GM18526 (cell line): ENCODE data around the gene GALNT18.

Experiments used
- POLR2A ChIP-seq: IDR thresholded peaks from 3 replicates; pipeline ENCODE4 v1.6.1; 2011; ENCODE audit not compliant: insufficient read length; ENCODE audit errors: extremely low read depth

The GALNT18 gene

DNA sequence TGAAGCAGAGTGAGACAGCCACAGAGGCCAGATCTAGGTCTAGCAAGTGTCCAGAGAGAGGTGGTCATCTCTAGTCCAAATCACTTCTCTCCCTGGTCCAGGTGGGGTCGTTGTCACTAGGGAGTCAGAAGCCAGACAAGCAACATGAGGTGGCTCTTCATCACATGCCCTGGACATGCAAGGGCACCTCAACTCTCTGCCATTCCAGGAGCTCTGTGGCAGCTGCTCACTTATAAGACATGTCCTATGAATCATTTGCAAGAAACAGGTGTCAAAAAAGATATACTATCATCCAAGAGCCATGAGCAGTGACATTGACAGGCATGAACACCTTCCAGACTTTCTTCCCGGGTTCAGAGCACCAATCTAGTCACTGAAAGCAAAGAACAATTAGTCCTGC is 130.8 kb downstream of the GALNT18 start:
- no peak for TF ChIP-seq POLR2A

DNA sequence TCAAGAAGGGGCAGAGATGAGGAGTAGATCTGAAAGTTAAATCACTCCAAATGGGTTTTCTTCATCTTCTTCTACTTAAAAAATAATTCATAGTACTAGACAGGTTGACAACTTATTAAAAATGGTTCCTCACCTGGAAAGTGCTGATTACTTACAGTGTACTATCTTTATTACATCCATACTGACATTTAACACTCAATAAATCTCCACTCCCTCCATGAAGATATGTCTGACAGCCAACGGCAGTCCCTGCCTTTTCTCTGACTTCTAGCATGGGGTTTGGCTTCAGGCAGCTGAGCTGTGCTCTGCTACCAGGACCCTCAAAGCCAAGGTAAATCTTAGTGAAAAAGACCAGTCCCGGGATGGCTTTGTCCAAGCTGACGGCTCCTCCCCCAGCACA is 135.4 kb downstream of the GALNT18 start:
- no peak for TF ChIP-seq POLR2A

DNA sequence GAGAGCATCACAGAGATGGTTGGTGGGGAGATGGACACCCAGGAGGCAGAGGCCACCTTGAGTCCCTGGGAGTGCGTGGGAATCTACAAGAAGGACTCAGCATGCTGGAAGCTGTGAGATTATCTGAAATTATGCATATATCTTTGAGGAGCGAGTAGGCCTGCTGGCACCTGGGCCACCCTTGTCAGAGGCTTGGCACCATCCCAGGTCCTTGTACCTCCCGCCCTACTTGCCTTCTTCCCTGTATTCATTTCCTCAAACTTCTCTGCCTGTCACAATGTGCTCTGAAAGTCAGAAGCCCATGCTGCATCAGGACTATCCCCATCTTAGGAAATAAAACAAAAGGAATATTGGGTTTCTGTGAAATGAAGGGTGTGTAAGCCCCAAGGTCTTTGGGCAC is 135.8 kb downstream of the GALNT18 start:
- no peak for TF ChIP-seq POLR2A

DNA sequence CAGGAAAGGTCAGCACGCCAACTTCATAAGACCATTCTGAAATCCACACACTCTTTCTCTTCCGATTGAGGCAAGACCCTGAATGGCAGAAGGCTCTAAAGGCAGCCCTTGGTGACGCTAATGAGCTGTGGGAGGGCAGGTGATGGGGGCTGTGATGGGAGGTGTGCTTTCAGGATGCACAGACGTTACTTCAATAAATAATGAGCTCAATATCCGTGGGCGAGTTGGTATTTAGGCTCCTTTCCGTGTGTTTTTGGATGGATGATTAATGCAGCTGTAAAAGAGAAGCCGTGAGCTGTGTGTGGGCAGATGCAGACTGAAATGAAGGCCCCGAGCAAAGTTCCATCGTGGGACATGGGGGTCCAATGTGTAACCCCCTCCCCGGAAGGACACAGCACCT is 138.2 kb downstream of the GALNT18 start:
- TF ChIP-seq POLR2A: no peak

DNA sequence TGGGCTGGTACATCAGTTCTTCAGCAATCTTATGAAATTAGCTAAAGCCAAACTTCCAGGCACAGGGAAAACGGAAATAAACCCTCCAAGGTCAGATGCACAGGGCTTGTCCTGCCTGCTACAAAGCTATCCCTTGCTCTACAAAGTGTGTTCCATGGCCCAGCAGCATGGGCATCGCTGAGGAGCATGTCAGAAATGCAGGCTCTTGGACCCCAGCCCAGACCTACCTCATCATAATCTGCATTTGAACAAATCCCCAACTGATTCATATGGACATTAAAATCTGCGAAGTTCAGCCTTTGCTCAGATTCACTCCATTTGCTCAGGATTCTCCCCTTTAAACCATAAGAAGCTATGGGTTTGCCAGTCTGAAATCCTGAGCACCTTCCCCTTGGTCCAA is 139.1 kb downstream of the GALNT18 start:
- TF ChIP-seq POLR2A: no peak

DNA sequence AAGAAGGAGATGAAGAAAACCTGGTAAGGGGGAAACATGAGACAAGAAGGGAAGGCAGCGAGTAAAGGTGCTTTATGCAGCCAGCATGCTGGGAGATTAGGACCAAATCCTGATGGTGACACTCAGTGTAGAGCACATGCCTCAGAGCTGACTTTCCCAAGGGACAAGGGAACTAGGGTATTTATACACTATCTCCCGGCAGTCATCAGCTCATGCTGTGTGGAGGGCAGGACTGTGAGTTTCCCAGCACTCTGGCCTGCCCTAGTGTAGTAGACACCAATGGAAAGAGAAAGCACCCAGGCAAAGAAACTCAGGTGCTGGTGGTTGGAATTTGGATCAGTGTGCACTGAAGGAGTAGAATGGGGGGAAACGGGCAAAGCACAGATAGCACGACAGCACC is 140.4 kb downstream of the GALNT18 start:
- TF ChIP-seq POLR2A: no peak

DNA sequence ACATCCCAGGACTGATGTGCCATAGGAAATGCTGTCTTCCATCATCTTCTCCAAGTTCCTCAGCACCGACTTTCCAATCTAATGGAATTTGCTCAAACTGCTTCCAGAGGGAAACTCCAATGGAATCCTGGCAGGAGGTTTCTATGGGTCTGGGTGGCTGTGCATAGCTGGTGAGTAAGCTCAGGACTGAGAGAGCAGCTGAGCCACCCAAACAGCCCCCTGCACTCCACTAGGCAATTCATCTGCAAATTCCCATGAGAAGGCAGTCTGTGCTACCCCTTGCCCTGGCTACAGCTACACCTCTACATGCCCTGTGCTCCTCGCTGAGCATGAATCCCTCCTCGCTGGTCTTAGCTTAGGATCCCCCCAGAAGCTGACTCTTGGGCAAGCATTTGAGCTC is 140.8 kb downstream of the GALNT18 start:
- no peak for TF ChIP-seq POLR2A

DNA sequence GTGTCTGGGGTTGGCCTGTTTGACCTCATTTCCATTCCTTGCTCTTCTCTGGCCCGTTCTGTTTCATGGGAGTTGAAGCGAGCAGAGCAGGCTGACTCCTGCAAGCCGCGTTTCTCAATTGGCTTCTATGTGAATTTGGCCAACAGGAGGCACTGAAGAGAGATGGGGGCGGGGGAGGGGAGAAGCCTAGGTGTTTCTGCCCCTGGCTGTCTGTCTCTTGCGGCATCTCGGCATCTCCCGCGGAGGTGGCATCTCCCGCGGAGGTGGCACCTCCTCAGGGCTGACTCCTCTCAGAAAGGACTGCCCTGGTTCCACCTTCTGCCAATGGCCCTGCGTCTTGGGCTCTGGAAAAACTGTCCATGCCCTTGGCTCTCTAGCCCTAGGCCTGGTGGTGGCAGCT is 143.1 kb downstream of the GALNT18 start:
- no peak for TF ChIP-seq POLR2A

DNA sequence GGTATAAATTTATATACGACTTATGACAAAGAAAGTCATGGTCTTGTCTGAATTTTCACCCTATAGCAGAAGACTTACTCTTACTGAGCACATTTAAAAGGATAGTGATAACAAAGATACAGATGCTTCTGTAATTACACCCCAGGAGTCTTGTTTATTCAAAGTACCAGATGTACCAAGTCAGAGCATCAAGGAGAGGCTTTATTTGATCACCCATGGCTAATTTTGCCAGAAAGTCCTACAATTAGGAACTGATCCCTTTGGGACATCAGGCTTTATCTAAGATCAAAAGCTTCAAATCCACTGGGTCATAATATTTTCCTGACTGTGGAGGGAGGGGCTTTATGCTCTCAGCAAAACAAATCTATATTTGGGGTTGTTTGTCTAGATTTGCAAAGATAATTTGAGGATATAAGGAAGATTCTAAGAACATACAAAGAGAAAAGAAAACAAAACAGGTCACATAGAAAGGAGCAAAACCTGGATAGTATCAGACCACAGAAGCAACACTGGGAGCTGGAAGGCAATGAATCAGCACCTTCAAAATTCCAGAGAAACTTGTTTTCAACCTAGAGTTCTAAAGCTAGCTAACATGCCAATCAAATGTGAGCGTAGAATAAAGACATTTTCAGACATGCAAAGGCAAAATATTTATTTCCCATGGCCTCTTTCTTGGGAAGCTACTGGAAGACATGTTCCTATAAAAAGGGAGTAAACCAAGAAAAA is 143.9 kb downstream of the GALNT18 start:
- TF ChIP-seq POLR2A: no peak

DNA sequence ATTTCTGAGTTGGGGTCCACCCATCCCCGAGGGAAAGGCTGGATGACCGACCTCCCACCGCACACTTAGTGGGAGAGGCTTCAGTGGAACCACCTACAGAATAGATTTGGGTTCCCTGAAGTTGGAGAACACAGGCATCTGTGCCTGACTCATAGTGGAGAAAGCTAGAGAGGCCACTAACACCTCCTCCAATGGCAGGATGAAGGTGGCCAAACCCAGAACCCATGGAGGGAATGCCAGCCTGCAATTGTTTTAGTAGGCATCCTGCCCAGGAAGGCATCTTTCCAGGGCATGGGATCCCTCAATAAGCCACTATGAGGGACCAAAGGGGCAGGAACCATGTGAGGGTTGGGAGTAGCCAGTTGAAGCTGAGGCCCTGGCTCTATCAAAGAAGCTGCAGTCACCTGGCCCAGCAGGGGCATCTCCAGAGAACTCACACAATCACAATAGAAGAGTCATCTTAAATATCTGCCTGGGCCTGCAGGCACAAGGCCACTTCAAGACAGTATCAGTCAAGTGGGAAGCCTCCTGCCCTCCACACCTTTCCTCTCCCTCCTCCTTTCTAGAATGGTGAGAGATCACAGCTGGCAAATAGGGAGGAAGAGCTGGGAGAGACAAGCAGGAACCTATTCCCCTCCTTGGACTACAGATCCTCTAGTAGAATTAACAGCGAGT is 144.7 kb downstream of the GALNT18 start:
- no peak for TF ChIP-seq POLR2A

DNA sequence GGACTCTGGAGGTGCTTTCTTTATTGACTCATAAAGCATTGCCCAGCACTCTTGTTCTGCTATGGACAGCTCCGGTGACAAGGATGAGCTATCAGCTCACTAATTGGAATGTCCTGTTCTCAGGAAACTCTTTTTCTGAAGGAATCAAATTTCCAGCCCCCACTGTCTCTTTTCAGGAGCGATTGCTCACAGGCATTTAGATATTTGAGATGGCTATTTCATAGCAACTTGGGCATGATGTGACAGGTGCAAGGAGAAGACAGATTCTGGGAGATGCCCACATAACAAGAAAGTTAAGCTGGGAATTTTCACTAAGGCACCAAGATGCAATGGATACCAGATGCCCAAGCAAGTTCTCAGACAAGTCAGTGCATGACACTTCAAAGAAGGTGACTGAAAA is 145.3 kb downstream of the GALNT18 start:
- no peak for TF ChIP-seq POLR2A

DNA sequence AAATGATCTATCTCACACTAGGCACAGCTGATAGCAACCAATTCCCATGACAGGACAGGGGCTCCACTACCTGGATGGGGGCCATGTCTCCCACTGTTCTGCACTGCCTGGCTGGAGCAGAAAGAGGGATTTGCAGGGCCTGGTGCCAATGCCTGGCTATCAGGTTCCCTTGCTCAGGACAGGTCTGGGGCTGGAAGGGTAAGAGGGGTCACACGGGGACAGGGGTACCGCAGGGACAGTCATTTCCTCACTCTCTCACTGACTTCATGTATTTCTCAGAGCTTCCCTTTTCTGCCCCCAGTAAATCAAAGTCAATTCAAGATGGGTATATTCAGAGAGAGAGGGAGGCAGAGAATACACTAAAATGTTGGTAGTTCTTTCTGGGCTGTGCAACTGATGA is 149.7 kb downstream of the GALNT18 start:
- TF ChIP-seq POLR2A: no peak

DNA sequence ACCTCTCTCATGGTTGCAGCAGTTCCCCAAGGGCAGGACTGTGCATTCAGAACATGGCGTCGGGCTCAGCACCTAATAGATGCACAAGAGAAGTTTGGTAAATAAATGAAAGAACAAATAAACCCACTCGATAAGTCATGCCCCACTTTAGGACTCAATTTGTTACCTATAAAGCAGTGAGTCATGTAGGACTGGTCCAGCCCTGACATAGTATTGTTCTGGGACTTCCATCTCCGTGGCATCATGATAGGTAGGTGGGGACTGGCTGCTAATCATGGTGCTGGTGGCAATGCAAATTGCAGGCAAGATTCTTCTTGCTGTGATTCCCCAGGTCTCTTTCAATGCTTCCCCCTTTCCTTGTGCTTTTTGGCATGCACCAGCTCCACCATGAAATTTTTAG is 150.6 kb downstream of the GALNT18 start:
- TF ChIP-seq POLR2A: no peak

DNA sequence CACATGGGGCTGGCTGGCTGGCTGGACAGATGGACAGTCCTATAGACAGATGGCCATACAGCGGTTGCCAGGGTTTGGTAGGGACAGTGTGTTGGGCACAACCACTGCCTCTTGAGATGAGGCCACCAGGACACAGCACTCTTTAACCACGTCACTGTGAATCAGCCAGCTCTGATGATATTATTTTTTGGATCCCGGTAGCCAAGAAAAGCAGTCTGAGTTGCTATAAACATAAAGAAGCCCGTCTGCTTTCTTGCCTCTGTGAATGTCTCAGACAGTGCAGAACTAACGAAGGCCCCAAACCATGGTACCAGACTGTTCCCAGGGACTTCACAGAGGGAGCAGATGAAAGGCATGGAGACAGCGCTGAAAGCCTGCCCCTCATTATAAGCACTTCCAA is 152.9 kb downstream of the GALNT18 start:
- TF ChIP-seq POLR2A: no peak

DNA sequence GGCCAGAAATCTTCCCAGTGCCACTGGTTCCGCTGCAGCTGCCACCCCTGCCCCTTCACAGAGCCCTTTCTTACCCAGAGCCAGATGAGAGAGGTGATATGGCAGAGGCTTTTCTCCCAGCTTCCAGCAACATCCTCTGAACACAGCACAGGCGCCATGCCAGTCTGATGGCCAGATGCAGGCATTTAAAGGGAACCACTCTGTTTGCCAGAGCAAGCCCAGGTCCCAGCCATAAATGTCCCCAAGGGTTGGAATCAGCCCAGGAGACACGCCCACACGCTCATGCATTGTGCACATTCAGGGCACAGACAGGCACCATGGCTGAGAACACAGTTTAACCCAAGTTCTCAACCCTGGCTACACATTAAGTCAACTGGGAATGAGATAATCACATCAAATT is 154.5 kb downstream of the GALNT18 start:
- TF ChIP-seq POLR2A: no peak

DNA sequence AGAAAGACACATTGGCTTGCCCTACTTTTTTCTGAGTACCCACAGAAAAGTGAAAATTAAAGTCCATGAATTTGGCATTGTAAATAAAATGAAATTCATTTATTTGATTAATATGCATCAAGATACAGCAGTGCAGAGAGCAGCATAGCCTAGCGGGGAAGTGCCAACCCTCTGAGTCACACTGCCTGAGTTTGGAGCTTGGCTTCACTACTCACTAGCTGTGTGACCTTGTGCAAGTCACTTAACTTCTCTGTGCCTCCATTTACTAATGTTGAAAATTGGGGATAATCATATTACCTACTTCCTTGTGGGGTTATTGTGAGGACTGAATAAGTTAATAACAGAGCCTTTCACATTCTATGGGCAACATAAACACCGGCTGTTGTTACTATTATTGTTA is 157.2 kb downstream of the GALNT18 start:
- TF ChIP-seq POLR2A: no peak

DNA sequence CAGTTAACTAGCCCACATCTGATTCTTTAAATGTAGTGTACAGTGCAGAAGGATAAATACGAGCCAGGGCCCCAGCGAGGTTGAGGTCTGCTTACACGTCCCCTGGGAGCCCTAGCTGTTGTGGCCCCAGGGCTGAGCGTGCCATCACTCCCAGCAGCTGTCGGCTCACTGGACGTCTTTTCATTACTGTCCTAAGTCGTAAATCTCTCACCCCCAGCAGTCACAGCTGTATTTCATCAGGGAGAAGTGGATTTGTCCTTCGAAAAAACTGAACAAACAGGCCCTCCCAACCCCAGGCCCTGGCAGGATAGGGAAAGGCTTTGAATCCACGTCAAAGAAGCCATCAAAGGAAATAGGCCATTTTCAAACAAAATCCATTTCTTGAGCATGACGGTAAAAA is 158.4 kb downstream of the GALNT18 start:
- TF ChIP-seq POLR2A: no peak

DNA sequence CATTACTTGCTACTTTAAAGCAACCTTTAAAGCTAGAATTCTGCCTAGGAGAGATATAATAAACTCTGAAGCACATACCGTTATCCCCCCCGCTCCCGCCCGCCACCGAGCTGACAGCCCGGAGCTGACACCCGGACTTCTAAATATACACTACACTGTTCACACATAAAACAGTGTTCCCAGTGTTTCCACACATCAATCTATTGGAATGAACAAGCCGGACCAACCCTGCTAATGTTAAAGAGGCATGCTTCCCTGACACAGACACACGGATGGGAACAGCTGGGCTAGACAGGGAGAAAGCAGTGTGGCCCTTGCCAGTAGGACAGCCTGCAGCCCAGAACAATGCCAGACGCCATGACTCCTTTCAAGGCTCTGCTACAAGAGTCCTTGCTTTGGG is 160.3 kb downstream of the GALNT18 start:
- no peak for TF ChIP-seq POLR2A

DNA sequence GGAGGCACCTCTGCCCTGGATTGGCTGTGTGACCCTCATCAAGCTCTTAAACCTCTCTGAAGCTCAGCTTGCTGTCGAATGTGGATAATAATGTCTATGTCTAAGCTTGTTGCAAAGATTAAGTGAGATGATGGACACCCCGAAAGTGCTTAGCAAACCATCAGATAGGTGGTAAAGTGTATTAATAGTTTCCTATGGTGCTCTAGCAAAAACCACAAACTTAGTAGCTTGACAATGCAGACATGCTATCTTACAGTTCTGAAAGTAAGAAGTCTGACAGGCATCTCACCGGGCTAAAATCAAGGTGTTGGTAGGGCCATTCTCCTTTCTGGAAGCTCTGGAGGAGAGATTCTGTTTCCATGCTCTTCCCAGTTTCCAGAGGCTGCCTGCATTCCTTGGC is 162.2 kb downstream of the GALNT18 start:
- TF ChIP-seq POLR2A: no peak
